ENCODE data around the gene ZNF710.
"Not testable (repeated sequence)": the region's sequence is repeated elsewhere in the genome, so short reads cannot be mapped to it uniquely, and the experiment has no call there.

The ZNF710 gene

DNA sequence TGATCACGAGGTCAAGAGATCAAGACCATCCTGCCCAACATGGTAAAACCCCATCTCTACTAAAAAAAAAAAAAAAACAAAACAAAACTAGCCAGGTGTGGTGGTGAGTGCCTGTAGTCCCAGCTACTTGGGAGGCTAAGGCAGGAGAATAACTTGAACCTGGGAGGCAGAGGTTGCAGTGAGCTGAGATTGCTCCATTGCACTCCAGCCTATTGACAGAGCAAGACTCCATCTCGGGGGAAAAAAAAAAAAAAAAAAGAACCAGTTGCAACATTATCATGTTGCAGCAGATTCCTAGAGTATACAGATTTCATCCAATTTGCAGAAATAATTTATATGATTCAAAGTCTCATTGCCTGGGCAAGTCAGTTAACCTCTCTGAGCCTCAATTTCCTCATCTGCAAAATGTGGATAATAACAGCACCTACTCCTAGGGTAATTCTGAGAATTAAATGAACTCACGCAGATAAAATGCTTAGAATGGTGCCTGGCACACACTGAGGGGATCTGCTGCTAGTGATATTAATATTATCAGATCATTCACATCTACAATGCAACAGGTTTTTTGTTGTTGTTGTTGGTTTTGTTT is 108.1 kb downstream of the ZNF710 start:
- not testable (repeated sequence) for DNase-seq

DNA sequence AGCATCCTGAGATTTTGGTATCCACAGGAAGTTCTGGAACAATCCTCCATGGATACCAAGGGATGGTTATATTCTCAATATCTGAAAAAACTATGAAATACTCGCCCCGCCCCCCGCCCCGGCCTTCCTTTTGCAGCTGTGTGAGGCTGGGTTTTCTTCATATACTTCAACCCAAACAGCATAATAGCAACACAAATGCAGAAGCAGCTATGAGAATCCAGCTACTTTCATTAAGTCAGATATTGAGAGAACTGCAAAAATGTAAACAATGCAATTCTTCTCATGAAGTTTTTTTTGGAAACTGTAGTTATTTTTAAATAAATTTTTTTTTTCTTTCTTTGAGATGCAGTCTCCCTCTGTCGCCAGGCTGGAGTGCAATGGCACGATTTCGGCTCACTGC is 112.0 kb downstream of the ZNF710 start:
- DNase-seq = no peak

DNA sequence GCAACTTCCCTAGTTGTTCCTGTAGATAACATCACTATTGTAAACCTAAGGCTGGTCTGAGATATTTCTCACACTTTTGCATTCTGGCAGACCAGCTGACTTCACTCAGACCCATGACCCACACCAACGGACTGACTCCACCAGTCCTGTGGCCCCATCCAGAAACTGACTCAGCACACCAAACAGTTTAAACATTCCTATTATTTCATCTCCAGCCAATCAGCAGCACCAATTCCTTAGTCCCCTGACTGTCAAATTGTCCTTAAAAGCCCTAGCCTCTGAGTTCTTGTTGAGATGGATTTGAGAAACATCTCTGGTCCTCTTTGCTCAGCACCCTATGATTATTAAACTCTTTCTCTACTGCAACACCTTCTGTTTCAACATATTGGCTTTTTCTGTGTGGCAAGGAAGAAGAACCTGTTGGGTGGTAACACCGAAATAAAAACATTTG is 113.4 kb downstream of the ZNF710 start:
- DNase-seq = no peak

DNA sequence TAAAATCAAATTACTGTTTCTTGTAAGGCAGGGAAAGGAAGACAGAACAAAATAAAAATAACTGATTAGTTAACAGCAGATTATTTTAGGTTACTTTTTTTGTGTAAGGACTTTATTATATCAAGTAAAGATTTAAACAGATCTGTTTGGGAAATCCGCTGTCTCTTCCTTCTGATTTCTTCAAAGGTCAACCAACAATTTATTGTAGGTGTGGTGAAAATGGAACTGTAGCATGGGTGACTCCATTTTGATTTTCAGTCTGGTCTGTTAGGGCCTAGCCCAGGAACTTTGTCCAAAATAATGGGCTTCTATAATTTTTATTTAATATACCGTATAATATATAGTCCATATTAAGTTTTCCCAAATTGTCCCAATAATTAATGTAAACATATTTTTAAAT is 114.7 kb downstream of the ZNF710 start:
- DNase-seq = no peak

DNA sequence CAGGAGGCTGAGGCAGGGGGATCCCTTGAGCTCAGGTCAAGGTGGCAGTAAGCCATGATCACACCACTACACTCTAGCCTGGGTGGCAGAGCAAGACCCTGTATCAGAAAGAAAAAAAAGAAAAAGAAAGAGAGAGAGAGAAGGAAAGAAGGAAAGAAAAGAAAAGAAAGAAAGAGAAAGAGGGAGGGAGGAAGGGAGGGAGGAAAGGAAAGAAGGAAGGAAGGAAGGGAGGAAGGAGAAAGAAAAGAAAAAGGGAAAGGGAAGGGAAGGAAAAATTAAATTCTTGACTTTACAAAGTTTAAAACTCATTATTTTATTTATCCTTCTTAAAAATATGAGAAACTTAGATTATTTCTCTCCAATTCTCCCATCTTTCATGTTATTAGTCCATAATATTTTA is 118.2 kb downstream of the ZNF710 start:
- DNase-seq = no peak

DNA sequence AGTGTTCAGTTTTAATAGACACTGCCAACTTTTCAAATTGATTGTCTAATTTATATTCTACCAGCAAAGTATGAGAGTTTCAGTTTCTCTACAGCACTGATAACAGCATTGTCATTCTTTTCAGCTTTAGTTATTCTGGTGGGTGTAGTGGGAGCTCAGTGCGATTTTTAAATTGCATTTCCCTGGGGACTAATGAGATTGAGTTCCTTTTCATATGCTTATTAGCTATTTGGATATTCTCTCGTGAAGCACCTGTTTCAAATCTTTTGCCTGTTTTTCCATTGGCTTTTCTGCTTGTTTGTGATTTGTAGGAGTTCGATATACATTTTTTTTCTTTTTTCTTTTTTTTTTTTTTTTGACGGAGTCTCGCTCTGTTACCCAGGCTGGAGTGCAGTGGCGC is 120.0 kb downstream of the ZNF710 start:
- DNase-seq = no peak

DNA sequence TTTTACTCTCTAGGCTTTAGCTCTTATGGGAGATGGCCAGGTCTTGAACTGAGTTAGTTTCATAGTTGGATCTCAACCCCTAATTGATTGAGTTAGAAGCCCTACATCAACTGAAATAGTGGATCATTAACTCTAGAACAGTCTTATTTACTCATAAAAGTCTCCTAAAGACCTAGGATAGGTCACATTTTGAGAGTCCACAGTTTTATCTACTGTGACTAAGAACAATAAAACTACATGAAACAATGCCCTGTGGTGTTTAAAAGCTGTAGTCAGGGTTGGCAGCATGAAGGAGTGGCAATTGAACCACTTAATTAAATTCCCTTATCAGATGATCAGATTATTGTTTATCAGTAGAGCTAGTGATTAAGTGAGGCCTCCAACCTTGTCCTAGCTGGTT is 123.4 kb downstream of the ZNF710 start:
- DNase-seq = no peak

DNA sequence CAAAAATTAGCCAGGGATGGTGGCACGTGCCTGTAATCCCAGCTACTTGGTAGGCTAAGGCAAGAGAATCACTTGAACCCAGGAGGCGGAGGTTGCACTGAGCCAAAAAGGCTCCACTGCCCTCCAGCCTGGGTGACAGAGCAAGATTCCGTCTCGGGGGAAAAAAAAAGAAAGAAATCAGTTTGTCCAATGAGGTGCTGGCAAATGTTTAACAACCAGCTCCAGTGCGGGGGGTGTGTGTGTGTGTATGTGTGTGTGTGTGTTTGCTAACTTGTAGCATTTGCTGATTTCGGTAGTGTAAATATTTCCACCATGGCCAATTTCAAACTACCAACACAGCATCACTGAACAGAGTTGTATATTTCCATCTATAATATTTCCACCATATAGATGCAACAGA is 124.9 kb downstream of the ZNF710 start:
- DNase-seq = no peak

DNA sequence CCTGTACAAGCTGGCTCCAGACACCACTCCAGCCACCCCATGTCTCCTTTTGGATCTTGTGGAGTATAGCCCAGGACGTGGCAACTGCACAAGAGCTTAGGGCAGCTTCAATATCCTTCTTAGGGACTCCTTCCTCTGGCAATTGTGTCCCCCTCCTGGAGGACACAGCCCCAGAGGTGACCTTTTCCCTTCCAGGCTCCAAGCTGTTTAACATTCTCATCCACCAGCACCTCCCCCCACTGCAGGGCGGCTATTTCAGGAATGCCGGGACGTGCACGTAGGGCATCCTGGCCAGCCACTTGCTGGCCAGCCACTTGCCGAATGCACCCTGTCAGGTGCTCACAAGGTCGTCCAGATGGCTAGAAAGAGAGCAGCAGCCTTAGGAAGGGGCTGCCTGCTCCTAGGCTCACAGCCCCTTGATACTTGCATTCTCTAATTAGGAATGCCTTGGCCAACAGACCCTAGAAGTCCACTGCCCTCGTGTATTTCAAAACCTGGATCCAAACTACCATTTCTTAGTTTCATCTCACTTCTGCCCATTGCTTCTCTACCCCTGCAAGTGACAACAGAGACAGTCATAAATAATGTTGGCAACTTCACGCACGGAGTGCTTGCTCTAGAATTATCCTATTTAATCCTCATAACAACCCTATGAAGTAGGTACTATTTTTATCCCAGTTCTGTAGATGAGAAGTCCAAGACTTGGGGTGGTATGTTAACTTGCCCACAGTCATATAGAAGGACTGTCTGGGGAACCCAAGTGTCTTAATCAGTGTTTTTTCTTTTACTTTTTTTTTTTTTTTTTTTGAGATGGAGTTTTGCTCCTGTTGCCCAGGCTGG is 125.7 kb downstream of the ZNF710 start:
- peak; percentile 95 for DNase-seq

DNA sequence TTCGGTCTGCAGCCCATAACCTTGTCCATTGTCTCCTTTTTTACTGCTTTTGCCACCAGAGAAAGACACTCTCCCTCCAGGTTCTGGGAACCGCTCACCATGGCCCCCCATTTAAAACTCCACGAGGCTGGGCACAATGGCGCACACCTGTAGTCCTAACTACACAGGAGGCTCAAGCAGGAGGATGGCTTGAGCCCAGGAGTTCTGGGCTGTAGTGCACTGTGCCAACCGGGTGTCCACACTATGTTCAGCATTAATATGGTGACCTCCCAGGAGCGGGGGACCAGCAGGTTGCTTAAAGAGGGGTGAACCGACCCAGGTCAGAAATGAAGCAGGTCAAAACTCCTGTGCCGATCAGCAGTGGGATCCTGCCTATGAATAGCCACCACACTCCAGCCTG is 129.2 kb downstream of the ZNF710 start:
- DNase-seq = no peak

Measured in islet precursor cell (in vitro differentiated cells).